Spleen (tissue), 11 donors: ENCODE data around the gene TMEM108. TPM values are rescaled to one million over a fixed set of nuclear protein-coding genes. Genes with fewer than 3 reads are reported as not detected.

ENCODE experiments used
- DNase-seq: peaks from one replicate; pipeline ENCODE4 v3.0.0-alpha.2; 2020
- H3K27ac ChIP-seq, 8 donors: fragments of 200-600 bp; sonication (generic) in 7 of 8; 1 replicate in 4 of 8; 2 replicates in 4 of 8; pipeline versions ENCODE4 v1.5.0 to v1.8.0; 2016 to 2021; ENCODE audit warnings: inconsistent platforms in 4 of 8, mild to moderate bottlenecking in 4 of 8, moderate library complexity in 1 of 8
- H3K27me3 ChIP-seq, 7 donors: fragments of 200-600 bp; sonication (generic) in 6 of 7; replicated peaks in 1 of 7; 1 replicate in 4 of 7; 2 replicates in 3 of 7; pipeline versions ENCODE4 v1.5.0 to v1.8.0; 2016 to 2021; ENCODE audit warnings: inconsistent platforms in 3 of 7, mild to moderate bottlenecking in 1 of 7
- H3K36me3 ChIP-seq, 6 donors: fragments of 200-600 bp; sonication (generic) in 5 of 6; 1 replicate in 4 of 6; 2 replicates in 2 of 6; pipeline versions ENCODE4 v1.5.0 to v1.8.0; 2016 to 2021; ENCODE audit warnings: inconsistent platforms in 2 of 6
- H3K4me1 ChIP-seq, 6 donors: fragments of 200-600 bp; sonication (generic) in 5 of 6; 1 replicate in 3 of 6; 2 replicates in 3 of 6; pipeline versions ENCODE4 v1.5.0 to v1.8.0; 2016 to 2021; ENCODE audit warnings: inconsistent platforms in 3 of 6
- H3K4me3 ChIP-seq, 8 donors: fragments of 200-600 bp; sonication (generic) in 7 of 8; 1 replicate in 4 of 8; 2 replicates in 4 of 8; pipeline versions ENCODE4 v1.5.0 to v1.8.0; 2016 to 2021; ENCODE audit warnings: inconsistent platforms in 4 of 8, mild to moderate bottlenecking in 4 of 8, moderate library complexity in 2 of 8
- H3K9me3 ChIP-seq, 8 donors: fragments of 200-600 bp; sonication (generic) in 7 of 8; 1 replicate in 4 of 8; 2 replicates in 4 of 8; pipeline versions ENCODE4 v1.5.0 to v1.8.0; 2016 to 2021; ENCODE audit warnings: inconsistent platforms in 4 of 8
- CTCF ChIP-seq, 11 experiments: fragments of 200-600 bp in 7 of 11; fragments of 450-650 bp in 4 of 11; sonication (generic) in 4 of 11; IDR thresholded peaks in 8 of 11; conservative IDR thresholded peaks in 3 of 11; 1 replicate in 7 of 11; 2 replicates in 4 of 11; pipeline versions ENCODE4 v1.4.0 to v1.8.0; 2016 to 2021; ENCODE audit warnings: antibody characterized with exemption in 11 of 11, inconsistent platforms in 4 of 11, mild to moderate bottlenecking in 1 of 11
- POLR2A ChIP-seq, 3 donors: fragments of 450-650 bp; IDR thresholded peaks; one replicate each; pipeline ENCODE4 v1.5.1; 2017; ENCODE audit warnings: antibody characterized with exemption in 3 of 3, mild to moderate bottlenecking in 1 of 3
- POLR2AphosphoS5 ChIP-seq, 3 donors: sonication (generic); formaldehyde crosslinking; IDR thresholded peaks; one replicate each; pipeline ENCODE4 v1.5.1; 2017; ENCODE audit warnings: antibody characterized with exemption in 3 of 3
- WGBS, 5 donors: extraction: QIAGEN DNeasy Blood & Tissue Kit in 3 of 5; methylation state at CpG; one replicate each; pipeline versions ENCODE4 v1.1.5 to v1.1.7; 2013 to 2018; 5-methylcytosine and 5-hydroxymethylcytosine counted together
- intact Hi-C: fragments of 100-400 bp; cut with DNase I; formaldehyde crosslinking; loops from one replicate; pipeline ENCODE4 v1.15.0; 2023; ENCODE audit warnings: low total_unique reads
- polyA plus RNA-seq, 3 donors: library from polyadenylated mRNA; stranded (reverse); fragments of 200-250 nt; gene quantifications; one replicate each; pipeline ENCODE4 v1.2.1, GENCODE V29; 2013
- total RNA-seq, 7 donors: library from RNA; depleted of rRNA in 3 of 7; stranded (reverse); fragments of >200 nt in 3 of 7; fragmentation: NEBNext Ultra II Directional in 4 of 7; extraction: Animal tissue kit (Norgen Biotek cat#: 25700) in 4 of 7; gene quantifications; one replicate each; pipeline versions ENCODE4 v1.1.0 to v1.2.1, GENCODE V29; 2016 to 2021
- donor health status: healthy with polysubstance abuse.
- donor health status: DM: no; HTN: no; CAD: no; lungs with moderate emphysema.
- donor health status: DM: no; HTN: no; CAD: no.
- donor health status: Bipolar disorder and iron deficiency.
- donor health status: healthy.
- donor health status: DM: no; HTN: no; CAD: no.
- donor health status: DM: yes; HTN: yes; CAD: no.

TMEM108 gene
- total and polyA plus RNA-seq, 10 donors: 0.20 to 4.0 (median 1.1) TPM

GRCh38 chr3:133053532-133053931 lies 15.3 kb downstream of the TMEM108 start:
- Histone ChIP-seq H3K4me3 (no peak overlapping the region), H3K27me3 (no peaks in the 10 kb centered on the region), H3K4me1 (no peaks in the 10 kb centered on the region), H3K36me3 (no peaks in the 10 kb centered on the region), H3K9me3 (no peaks in the 10 kb centered on the region), H3K27ac (no peak overlapping the region)
- TF ChIP-seq POLR2AphosphoS5 (IDR thresholded peaks at IDR 0.05): no peak
- TF ChIP-seq CTCF (IDR thresholded peaks at IDR 0.05 in 8 of 11, conservative IDR thresholded peaks at IDR 0.05 in 3 of 11): no peak
- TF ChIP-seq POLR2A (IDR thresholded peaks at IDR 0.05): no peak
- DNase-seq: no peak
- 71 to 97% (median 79%) methylated on average over 2 of the region's 2 CpGs for WGBS, 5 donors
- intact Hi-C loops: no loop called here

DNA sequence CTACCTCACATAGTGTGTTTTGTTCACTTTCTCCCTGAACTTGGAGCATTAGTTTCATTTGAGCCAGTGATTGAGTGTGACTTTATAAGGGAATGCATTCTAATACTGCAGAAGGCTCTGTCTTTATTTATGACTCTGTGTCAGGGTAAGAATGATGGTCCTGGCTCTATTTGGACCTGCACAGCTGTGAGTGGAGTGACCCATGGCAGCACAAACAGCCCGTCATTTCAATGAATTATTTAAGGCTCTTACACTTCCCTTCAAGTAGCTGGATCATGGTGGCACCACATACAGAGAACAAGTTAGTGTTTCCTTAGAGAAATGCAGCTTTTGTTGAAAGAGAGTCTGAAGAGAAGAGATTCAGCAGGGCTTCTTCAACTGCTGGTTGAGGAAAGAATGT lies 16.4 kb downstream of the TMEM108 start:
- Histone ChIP-seq H3K9me3 (no peaks in the 10 kb centered on the region), H3K4me3 (no peak overlapping the region), H3K27ac (no peak overlapping the region), H3K36me3 (no peaks in the 10 kb centered on the region), H3K27me3 (no peaks in the 10 kb centered on the region), H3K4me1 (no peaks in the 10 kb centered on the region)
- DNase-seq: no peak
- WGBS, 5 donors: 77 to 83% (median 81%) methylated on average over 1 of the region's 1 CpG
- no peak for TF ChIP-seq POLR2AphosphoS5 (IDR thresholded peaks at IDR 0.05)
- no peak for TF ChIP-seq CTCF (IDR thresholded peaks at IDR 0.05 in 8 of 11, conservative IDR thresholded peaks at IDR 0.05 in 3 of 11)
- no peak for TF ChIP-seq POLR2A (IDR thresholded peaks at IDR 0.05)
- intact Hi-C loops: no loop called here

GRCh38 chr3:133055339-133055738 lies 17.1 kb downstream of the TMEM108 start:
- intact Hi-C loops: no loop called here
- H3K36me3 ChIP-seq: no peaks in the 10 kb centered on the region
- no peak for DNase-seq

DNA sequence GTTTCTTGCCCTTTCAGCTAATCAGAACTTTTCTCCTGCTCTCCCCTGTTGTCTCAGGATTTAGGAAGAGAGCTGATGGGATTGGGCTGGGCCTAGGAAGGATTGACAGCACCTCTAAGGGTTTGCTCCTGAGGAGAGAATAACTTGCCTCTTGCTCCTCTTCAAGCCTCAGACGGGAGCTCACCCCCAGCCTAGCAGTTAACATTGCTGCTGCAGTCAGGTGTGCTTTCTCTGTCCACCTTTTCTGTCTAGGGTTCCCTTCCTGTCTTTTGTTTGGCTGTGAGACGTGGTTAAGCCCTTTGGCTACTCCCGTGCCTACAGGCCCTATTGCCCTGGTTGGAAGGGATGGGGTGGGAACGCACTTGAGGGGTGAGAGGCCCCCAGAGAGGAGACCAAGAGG lies 20.1 kb downstream of the TMEM108 start:
- Histone ChIP-seq H3K27me3 (no peaks in the 10 kb centered on the region), H3K27ac (no peak overlapping the region), H3K4me1 (no peaks in the 10 kb centered on the region), H3K9me3 (no peaks in the 10 kb centered on the region), H3K36me3 (no peaks in the 10 kb centered on the region), H3K4me3 (no peak overlapping the region)
- TF ChIP-seq CTCF (IDR thresholded peaks at IDR 0.05 in 8 of 11, conservative IDR thresholded peaks at IDR 0.05 in 3 of 11) (no peak), POLR2AphosphoS5 (IDR thresholded peaks at IDR 0.05) (no peak), POLR2A (IDR thresholded peaks at IDR 0.05) (no peak)
- intact Hi-C loops: no loop called here
- WGBS, 5 donors: 77 to 93% (median 88%) methylated on average over 4 of the region's 4 CpGs
- no peak for DNase-seq

More at GRCh38 chr3:133055339-133055738, 17.1 kb downstream of the TMEM108 start:
- Histone ChIP-seq H3K27me3 (no peaks in the 10 kb centered on the region), H3K4me3 (no peak overlapping the region), H3K27ac (no peak overlapping the region), H3K9me3 (no peaks in the 10 kb centered on the region), H3K4me1 (no peaks in the 10 kb centered on the region)
- WGBS, 5 donors: 53 to 89% (median 75%) methylated on average over 1 of the region's 1 CpG
- TF ChIP-seq POLR2A (IDR thresholded peaks at IDR 0.05): no peak
- TF ChIP-seq POLR2AphosphoS5 (IDR thresholded peaks at IDR 0.05): no peak
- no peak for TF ChIP-seq CTCF (IDR thresholded peaks at IDR 0.05 in 8 of 11, conservative IDR thresholded peaks at IDR 0.05 in 3 of 11)
